ENCODE results near the gene MID1IP1.

Gene MID1IP1, protein sequence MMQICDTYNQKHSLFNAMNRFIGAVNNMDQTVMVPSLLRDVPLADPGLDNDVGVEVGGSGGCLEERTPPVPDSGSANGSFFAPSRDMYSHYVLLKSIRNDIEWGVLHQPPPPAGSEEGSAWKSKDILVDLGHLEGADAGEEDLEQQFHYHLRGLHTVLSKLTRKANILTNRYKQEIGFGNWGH

GRCh38 chrX:38800981-38801845 lies at the start of gene MID1IP1:
Gene MID1IP1, plus strand, starts transcription at chrX:38801459. Its CDS starts 3,488 bp downstream, at chrX:38804947.
- H3K27ac ChIP-seq (ENCODE audit: low read length): peak within 1 kb of the TSS; percentile 94
- H3K36me3 ChIP-seq (ENCODE audit: control insufficient read depth in 1 of 2, insufficient read depth in 2 of 2, low read length in 2 of 2): no peaks in the 10 kb centered on the region
- no peaks in the 10 kb centered on the region for H3K4me1 ChIP-seq (ENCODE audit: control insufficient read depth in 1 of 2, insufficient read depth in 2 of 2, low read length in 2 of 2)
- H3K4me3 ChIP-seq (ENCODE audit: low read depth in 1 of 2, low read length in 2 of 2): peak within 1 kb of the TSS; percentile 72 to 78
- no peaks in the 10 kb centered on the region for H3K27me3 ChIP-seq (ENCODE audit: low read depth, low read length)
- no peaks in the 10 kb centered on the region for H3K9me3 ChIP-seq (ENCODE audit: control insufficient read depth in 1 of 2, low read length in 2 of 2)

DNA sequence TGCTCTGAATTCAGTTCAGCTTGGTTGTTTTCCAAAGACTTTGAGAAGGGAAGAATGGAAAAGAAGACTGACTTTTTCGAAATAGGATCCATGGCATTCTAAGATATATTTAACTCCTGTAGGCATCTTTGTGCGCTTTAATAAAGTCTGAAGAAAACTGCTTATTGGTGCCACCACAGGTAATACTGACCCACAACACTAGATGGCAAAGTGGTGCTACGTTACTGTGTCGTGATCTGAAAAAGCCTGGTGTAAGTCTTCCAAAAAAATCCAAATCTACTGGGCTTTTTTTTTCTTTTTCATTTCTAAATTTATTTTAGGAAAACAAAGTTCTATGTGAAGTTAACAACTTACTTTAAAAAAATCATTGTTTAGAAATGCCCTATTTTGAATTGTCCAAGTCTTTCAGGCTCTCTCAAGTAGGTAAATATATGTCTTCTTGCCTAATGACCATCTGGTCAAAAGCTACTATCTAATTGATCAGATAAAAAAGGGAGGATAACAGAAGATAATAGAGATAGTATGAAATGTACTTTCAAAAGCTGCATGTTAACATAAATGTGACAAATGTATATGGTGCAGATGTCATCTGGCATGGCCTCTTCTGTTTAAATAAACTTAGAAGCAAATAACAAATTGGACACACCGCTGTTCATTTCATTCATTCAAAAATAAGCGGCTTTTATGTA lies 47.0 kb upstream of the MID1IP1 start:
- no peaks in the 10 kb centered on the region for H3K4me1 ChIP-seq (ENCODE audit: control insufficient read depth in 1 of 2, insufficient read depth in 2 of 2, low read length in 2 of 2)
- no peak overlapping the region for H3K27ac ChIP-seq (ENCODE audit: low read length)
- no peak overlapping the region for H3K4me3 ChIP-seq (ENCODE audit: low read depth in 1 of 2, low read length in 2 of 2)
- H3K9me3 ChIP-seq (ENCODE audit: control insufficient read depth in 1 of 2, low read length in 2 of 2): no peaks in the 10 kb centered on the region
- no peaks in the 10 kb centered on the region for H3K36me3 ChIP-seq (ENCODE audit: control insufficient read depth in 1 of 2, insufficient read depth in 2 of 2, low read length in 2 of 2)
- H3K27me3 ChIP-seq (ENCODE audit: low read depth, low read length): no peaks in the 10 kb centered on the region

DNA sequence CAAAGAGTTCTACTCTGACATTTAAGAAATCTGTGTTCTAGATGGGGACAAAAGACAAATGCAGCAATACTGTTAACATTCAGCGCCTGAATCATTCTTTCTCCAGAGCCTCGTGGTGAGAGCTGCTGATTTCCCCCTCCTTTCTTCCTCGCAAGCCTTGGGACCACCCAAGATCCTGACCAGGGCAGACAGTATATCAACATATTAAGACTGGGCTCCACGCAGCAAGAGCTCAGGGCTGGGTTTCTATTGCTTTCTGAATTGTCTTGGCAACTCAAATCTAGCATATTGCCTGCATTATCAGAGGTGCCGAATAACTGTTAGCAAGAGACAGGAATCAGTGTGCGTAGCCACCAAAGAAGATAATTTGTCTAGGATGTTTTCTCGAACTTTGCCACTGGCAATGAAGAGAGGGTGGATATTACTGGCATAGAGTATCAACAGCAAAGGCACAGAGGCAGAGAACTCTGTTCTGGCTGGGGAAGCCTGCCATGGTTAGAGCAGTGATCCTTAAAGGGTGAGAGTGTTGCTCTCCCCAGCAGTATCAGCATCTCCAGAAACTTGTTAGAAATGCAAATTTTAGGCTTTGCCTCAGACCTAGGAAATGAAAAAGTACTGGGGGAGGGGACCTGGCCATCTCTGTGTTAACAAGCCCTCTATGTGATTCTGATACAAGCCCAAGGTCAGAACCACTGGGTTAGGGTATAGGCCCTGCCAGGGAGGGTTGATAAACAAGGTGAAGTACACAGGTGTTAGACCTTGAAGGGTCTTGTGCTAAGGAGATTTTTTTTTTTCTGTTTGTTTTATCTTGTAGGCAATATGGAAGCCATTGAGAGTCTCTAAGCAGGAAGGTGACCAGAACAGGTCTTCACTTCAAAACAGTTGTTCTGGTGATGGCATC lies 46.2 kb upstream of the MID1IP1 start:
- Histone ChIP-seq H3K9me3 (ENCODE audit: control insufficient read depth in 1 of 2, low read length in 2 of 2) (no peaks in the 10 kb centered on the region), H3K36me3 (ENCODE audit: control insufficient read depth in 1 of 2, insufficient read depth in 2 of 2, low read length in 2 of 2) (no peaks in the 10 kb centered on the region), H3K4me3 (ENCODE audit: low read depth in 1 of 2, low read length in 2 of 2) (no peak overlapping the region), H3K27ac (ENCODE audit: low read length) (no peak overlapping the region), H3K4me1 (ENCODE audit: control insufficient read depth in 1 of 2, insufficient read depth in 2 of 2, low read length in 2 of 2) (no peaks in the 10 kb centered on the region), H3K27me3 (ENCODE audit: low read depth, low read length) (no peaks in the 10 kb centered on the region)

DNA sequence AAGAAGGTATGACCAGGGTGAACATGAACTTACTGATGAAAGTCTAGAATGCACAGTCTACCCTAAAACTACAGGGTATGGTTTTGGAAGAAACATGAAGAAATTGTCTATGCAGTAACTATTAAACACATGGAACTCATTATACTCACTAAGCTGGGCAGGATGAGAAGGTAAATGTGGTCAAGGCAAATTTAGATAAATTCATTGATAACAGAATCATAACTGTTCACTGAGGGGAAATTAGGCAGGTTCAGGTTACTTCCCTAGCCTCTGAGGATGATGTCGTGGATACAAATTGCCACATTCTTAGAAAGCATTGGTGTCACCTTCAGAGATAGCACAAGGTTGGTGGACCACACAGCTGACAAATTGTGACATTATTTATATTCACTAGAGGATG lies 40.4 kb upstream of the MID1IP1 start:
- no peaks in the 10 kb centered on the region for H3K36me3 ChIP-seq (ENCODE audit: control insufficient read depth in 1 of 2, insufficient read depth in 2 of 2, low read length in 2 of 2)
- no peak overlapping the region for H3K4me3 ChIP-seq (ENCODE audit: low read depth in 1 of 2, low read length in 2 of 2)
- H3K9me3 ChIP-seq (ENCODE audit: control insufficient read depth in 1 of 2, low read length in 2 of 2): no peaks in the 10 kb centered on the region
- no peaks in the 10 kb centered on the region for H3K27me3 ChIP-seq (ENCODE audit: low read depth, low read length)
- H3K4me1 ChIP-seq (ENCODE audit: control insufficient read depth in 1 of 2, insufficient read depth in 2 of 2, low read length in 2 of 2): no peaks in the 10 kb centered on the region
- no peak overlapping the region for H3K27ac ChIP-seq (ENCODE audit: low read length)

DNA sequence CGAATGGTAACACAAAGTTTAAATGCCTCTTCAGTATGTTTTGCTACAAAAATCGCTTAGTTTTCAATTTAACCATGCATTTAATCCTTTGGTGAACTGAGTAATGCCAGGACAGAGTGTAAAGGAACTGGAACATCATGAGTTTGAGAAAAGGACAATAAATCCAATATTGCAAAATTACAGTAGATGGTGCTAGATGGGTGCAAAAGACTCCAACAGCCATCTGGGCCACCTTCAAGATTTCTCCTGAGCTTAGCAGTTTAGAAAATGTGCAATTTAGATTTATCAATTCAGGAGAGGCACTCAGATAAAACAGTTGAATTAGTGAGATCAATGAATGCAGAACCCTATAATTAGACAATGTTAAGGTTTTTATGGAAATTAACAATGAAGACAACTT lies 33.2 kb upstream of the MID1IP1 start:
- no peaks in the 10 kb centered on the region for H3K36me3 ChIP-seq (ENCODE audit: control insufficient read depth in 1 of 2, insufficient read depth in 2 of 2, low read length in 2 of 2)
- H3K27me3 ChIP-seq (ENCODE audit: low read depth, low read length): no peaks in the 10 kb centered on the region
- no peak overlapping the region for H3K4me3 ChIP-seq (ENCODE audit: low read depth in 1 of 2, low read length in 2 of 2)

DNA sequence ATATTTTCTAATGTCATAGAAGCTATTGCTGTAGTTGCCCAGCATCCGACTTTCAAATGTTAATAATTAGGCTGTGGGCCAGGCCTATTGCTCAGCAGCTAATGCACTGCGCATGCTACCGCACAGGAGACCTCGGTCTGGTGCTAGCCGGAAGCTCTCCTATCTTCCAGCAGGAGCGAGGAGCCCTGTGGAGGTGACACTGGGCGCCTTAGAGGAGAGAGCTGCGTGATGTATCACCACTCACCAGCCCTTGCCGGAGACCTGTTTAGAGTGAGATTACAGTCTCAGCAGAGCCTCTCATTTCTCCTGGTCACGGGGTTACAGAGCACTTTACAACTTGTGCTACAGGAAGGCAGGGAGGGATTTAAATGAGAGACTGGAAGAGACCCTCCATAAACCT lies 31.1 kb upstream of the MID1IP1 start:
- H3K9me3 ChIP-seq (ENCODE audit: control insufficient read depth in 1 of 2, low read length in 2 of 2): no peaks in the 10 kb centered on the region
- no peak overlapping the region for H3K4me3 ChIP-seq (ENCODE audit: low read depth in 1 of 2, low read length in 2 of 2)
- no peaks in the 10 kb centered on the region for H3K4me1 ChIP-seq (ENCODE audit: control insufficient read depth in 1 of 2, insufficient read depth in 2 of 2, low read length in 2 of 2)
- no peaks in the 10 kb centered on the region for H3K36me3 ChIP-seq (ENCODE audit: control insufficient read depth in 1 of 2, insufficient read depth in 2 of 2, low read length in 2 of 2)
- no peak overlapping the region for H3K27ac ChIP-seq (ENCODE audit: low read length)
- no peaks in the 10 kb centered on the region for H3K27me3 ChIP-seq (ENCODE audit: low read depth, low read length)

More for the DNA sequence above, 33.2 kb upstream of the MID1IP1 start:
- Histone ChIP-seq H3K9me3 (ENCODE audit: control insufficient read depth in 1 of 2, low read length in 2 of 2) (no peaks in the 10 kb centered on the region), H3K4me1 (ENCODE audit: control insufficient read depth in 1 of 2, insufficient read depth in 2 of 2, low read length in 2 of 2) (no peaks in the 10 kb centered on the region), H3K27ac (ENCODE audit: low read length) (no peak overlapping the region)

GRCh38 chrX:38774249-38774648 lies 27.0 kb upstream of the MID1IP1 start:
- H3K4me3 ChIP-seq (ENCODE audit: low read depth in 1 of 2, low read length in 2 of 2): no peak overlapping the region
- no peaks in the 10 kb centered on the region for H3K4me1 ChIP-seq (ENCODE audit: control insufficient read depth in 1 of 2, insufficient read depth in 2 of 2, low read length in 2 of 2)
- no peaks in the 10 kb centered on the region for H3K36me3 ChIP-seq (ENCODE audit: control insufficient read depth in 1 of 2, insufficient read depth in 2 of 2, low read length in 2 of 2)
- H3K27me3 ChIP-seq (ENCODE audit: low read depth, low read length): no peaks in the 10 kb centered on the region
- no peaks in the 10 kb centered on the region for H3K9me3 ChIP-seq (ENCODE audit: control insufficient read depth in 1 of 2, low read length in 2 of 2)
- no peak overlapping the region for H3K27ac ChIP-seq (ENCODE audit: low read length)

DNA sequence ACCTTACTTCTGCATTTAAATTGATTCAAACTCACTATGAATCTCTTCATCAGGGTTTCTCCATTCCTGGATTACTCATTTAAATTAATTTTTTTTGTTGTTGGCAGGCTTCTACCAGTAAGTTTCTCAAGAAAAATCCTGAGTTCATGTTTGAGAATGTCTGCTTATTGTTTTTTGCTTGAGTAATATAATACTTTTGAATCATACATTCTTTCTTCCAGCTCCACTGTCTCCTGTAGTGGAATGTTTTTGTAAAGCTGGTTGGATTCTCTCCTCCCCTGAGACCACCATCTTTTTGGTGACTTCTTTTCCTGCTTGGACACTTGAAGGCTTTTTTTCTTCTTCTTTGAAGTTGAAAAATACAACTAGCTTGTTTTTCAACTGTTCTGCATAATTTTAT lies 4.3 kb upstream of the MID1IP1 start:
- H3K9me3 ChIP-seq (ENCODE audit: control insufficient read depth in 1 of 2, low read length in 2 of 2): no peaks in the 10 kb centered on the region
- no peaks in the 10 kb centered on the region for H3K36me3 ChIP-seq (ENCODE audit: control insufficient read depth in 1 of 2, insufficient read depth in 2 of 2, low read length in 2 of 2)
- no peak overlapping the region for H3K27ac ChIP-seq (ENCODE audit: low read length)
- no peaks in the 10 kb centered on the region for H3K4me1 ChIP-seq (ENCODE audit: control insufficient read depth in 1 of 2, insufficient read depth in 2 of 2, low read length in 2 of 2)
- H3K4me3 ChIP-seq (ENCODE audit: low read depth in 1 of 2, low read length in 2 of 2): no peak overlapping the region
- no peaks in the 10 kb centered on the region for H3K27me3 ChIP-seq (ENCODE audit: low read depth, low read length)

DNA sequence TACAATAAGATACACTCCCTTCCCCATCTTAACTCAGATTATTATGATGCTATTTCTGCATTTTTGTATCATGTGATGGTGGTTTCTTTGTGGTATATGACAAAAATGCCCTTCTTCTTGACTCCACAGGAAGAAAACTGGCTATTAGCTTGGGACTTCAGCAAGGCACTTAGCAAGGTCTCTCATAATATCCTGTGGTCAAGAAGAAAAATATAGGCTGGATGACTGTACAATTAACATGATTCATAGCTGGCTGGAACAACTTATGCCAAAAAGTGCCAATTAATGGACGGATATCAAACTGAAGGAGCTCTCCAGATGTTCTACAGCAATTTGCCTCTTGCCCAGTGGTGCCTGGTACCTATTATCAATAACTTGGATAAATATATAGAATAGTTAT lies 2.3 kb upstream of the MID1IP1 start:
- Histone ChIP-seq H3K36me3 (ENCODE audit: control insufficient read depth in 1 of 2, insufficient read depth in 2 of 2, low read length in 2 of 2) (no peaks in the 10 kb centered on the region), H3K4me1 (ENCODE audit: control insufficient read depth in 1 of 2, insufficient read depth in 2 of 2, low read length in 2 of 2) (no peaks in the 10 kb centered on the region), H3K9me3 (ENCODE audit: control insufficient read depth in 1 of 2, low read length in 2 of 2) (no peaks in the 10 kb centered on the region), H3K27ac (ENCODE audit: low read length) (no peak overlapping the region), H3K27me3 (ENCODE audit: low read depth, low read length) (no peaks in the 10 kb centered on the region), H3K4me3 (ENCODE audit: low read depth in 1 of 2, low read length in 2 of 2) (no peak overlapping the region)

GRCh38 chrX:38799995-38800580 lies 1.2 kb upstream of the MID1IP1 start:
- H3K27ac ChIP-seq (ENCODE audit: low read length): no peak overlapping the region
- H3K4me3 ChIP-seq (ENCODE audit: low read depth in 1 of 2, low read length in 2 of 2): no peak overlapping the region
- no peaks in the 10 kb centered on the region for H3K4me1 ChIP-seq (ENCODE audit: control insufficient read depth in 1 of 2, insufficient read depth in 2 of 2, low read length in 2 of 2)
- no peaks in the 10 kb centered on the region for H3K9me3 ChIP-seq (ENCODE audit: control insufficient read depth in 1 of 2, low read length in 2 of 2)
- no peaks in the 10 kb centered on the region for H3K36me3 ChIP-seq (ENCODE audit: control insufficient read depth in 1 of 2, insufficient read depth in 2 of 2, low read length in 2 of 2)
- no peaks in the 10 kb centered on the region for H3K27me3 ChIP-seq (ENCODE audit: low read depth, low read length)

All from muscle layer of duodenum (tissue), 2 donors.